Cerebellar cortex (tissue), 1 donor: Measurements from ENCODE around the gene MRPL33.

ENCODE experiments used
- DNase-seq: peaks from one replicate; pipeline ENCODE4 v3.0.0-alpha.2; 2015; ENCODE audit warnings: low spot score

Gene MRPL33

GRCh38 chr2:27808984-27809383, 37.5 kb downstream of the MRPL33 start:
- no peak for DNase-seq

DNA sequence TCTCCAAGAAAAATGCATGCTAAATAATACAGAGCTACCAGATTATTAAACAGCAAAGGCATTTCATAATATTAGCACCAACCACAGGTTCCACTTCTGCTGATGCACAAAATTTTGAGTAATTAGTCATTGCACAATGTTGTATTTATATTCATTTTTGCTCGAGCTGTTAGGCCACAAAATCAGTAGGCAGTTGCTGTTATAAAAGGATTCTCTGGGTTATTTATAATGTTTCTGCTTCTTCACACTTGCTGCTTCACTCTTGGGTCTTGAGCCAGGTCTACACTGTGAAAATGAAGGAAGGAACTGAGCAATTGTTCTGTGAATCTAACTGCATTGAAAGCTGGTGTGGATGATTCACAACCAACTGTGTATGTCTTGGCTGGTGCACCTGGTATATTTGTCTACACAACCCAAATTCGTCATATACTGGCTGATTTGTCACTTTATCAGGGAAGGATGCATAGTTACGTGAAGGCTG, 38.3 kb downstream of the MRPL33 start:
- no peak for DNase-seq

DNA sequence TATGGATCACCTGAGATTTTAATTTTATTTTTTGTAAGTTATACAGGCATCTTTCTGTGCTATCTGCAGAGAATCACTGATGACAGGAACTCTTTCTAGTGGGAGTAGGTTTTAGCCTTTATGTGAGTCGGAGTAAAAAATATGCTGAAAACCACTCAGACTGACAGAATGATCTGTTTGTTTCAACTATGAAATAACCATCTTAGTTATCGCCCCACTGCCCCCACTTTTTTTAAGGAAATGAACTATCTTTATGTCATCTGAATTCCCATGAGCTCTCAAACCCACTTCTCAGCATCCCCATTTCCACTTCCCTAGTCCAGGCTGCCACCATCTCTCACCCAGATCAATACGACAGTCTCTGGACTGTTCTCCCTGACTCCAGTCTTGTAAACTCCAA, 38.9 kb downstream of the MRPL33 start:
- DNase-seq: no peak

GRCh38 chr2:27811768-27812167, 40.2 kb downstream of the MRPL33 start:
- DNase-seq: no peak

DNA sequence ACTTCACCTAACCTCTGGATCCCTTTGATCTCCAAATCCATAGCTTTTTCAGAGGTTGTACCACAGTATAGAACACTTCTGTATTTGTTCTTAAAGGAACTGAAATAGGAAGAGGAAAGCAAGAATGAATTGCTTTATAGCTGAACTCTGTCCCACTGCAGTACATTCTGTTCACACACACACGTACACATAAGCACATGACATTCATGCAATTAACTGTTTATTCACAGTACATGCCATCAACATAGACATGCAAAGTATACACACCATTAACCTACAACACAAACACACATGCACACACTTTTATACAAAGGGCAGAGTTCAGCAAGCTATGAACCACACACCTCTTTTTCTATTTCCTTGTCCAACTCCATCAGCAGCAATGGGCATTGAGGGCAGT, 43.2 kb downstream of the MRPL33 start:
- no peak for DNase-seq

GRCh38 chr2:27815860-27816438, 44.4 kb downstream of the MRPL33 start:
- DNase-seq: no peak

- DNase-seq: no peak
Measured at GRCh38 chr2:27822049-27822448, 50.5 kb downstream of the MRPL33 start.

DNA sequence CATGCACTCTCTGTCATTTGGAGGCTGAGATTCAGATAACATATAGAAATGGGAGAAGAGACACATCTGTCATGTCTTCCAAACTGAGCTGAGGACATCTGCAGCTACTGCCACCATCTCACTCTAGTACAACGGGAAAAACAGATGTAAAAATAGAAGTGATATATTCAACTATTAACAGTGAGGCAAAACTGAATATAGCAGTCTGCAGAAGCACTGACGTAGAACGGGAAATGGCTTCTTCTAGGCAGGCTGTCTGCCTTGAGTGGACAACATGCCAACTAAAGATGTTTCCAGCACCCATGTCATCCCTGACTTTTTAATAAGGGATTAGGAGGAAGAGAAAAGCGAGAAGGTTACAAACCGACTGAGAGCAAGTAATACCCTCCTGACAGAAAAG, 51.6 kb downstream of the MRPL33 start:
- no peak for DNase-seq

DNA sequence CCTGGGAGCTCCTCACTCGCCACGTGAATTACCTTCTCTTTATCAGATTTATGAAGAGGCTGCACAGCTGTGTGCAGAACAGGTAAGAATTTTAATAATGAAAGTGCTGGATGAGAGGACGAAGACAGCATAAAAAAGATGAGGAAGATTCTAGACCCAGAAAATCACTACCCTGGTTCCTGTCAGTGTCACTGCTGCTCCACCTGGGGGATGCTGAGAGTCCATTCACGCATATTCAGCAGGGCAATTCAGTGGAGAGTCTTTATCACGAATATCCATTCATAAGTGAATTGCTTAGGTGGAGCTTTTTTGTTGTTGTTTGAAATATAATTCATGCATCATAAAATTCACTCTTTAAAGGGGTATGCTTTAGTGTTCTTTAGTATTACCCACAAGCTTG, 52.0 kb downstream of the MRPL33 start:
- no peak for DNase-seq

GRCh38 chr2:27824401-27824800, 52.9 kb downstream of the MRPL33 start:
- DNase-seq: no peak

DNA sequence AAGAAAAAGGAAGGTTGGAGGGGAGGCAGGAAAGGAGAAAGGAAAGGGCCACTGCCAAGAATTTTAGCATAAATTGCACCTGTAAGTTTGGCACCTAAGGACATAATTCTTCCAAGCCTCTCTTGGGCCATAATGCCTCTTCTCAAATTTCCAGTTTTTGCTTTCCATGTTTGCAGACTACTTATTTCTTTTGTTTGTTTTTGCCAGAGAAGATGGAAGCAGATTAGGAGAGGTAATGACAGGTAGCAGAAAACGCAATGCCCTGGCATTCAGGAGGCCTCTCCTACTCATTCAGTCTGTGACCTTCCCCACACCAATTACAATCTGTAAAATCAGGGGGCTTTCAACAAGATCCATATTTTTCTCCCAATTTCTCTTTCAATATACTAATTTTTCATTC, 56.8 kb downstream of the MRPL33 start:
- no peak for DNase-seq
